GM21737 (cell line): ENCODE data around the gene RAD51.

ENCODE experiments used
- ATAC-seq: cut with Tn5 transposase; IDR thresholded peaks from one replicate; pipeline ENCODE4 v1.9.1; 2021; ENCODE audit warnings: mild to moderate bottlenecking, moderate library complexity; ENCODE audit not compliant: unreplicated experiment

Gene RAD51

DNA sequence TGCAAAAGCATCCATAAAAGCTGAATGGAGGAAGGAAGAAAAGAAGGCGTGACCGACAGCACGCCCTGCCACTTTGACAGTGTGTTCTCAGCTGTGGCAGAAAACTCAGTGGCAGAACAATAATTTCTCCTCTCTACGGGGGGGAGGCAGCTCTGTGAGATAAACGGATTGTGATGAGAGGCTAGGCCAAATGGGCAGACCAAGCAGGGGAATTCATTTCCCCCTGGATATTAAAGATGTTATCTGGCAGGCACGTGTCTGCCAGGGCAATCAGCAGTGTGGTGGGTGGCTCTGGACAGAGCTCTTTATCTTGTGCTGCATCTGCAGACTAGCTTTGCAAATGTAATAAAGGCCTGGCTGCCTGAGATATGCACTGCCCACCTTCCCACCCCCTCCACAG is 62.0 kb downstream of the RAD51 start:
- no peak for ATAC-seq

DNA sequence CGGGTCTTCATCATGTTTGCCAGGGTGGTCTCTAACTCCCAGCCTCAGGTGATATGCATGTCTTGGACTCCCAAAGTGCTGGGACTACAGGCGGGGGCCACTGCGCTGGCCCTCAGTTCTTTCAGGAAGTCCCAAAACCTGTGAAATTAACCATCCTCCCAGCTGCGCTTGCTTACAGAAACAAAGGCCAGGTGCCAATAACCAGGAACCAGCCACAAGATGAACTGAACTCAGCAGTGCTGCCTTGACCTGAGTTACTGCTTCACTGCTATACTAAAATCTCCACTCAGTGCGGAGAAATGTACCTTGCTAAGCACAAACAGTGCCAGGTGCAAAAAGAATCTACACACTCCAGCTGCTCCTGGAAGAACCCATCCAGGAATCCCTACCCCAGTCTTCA is 65.0 kb downstream of the RAD51 start:
- ATAC-seq, result no peak

DNA sequence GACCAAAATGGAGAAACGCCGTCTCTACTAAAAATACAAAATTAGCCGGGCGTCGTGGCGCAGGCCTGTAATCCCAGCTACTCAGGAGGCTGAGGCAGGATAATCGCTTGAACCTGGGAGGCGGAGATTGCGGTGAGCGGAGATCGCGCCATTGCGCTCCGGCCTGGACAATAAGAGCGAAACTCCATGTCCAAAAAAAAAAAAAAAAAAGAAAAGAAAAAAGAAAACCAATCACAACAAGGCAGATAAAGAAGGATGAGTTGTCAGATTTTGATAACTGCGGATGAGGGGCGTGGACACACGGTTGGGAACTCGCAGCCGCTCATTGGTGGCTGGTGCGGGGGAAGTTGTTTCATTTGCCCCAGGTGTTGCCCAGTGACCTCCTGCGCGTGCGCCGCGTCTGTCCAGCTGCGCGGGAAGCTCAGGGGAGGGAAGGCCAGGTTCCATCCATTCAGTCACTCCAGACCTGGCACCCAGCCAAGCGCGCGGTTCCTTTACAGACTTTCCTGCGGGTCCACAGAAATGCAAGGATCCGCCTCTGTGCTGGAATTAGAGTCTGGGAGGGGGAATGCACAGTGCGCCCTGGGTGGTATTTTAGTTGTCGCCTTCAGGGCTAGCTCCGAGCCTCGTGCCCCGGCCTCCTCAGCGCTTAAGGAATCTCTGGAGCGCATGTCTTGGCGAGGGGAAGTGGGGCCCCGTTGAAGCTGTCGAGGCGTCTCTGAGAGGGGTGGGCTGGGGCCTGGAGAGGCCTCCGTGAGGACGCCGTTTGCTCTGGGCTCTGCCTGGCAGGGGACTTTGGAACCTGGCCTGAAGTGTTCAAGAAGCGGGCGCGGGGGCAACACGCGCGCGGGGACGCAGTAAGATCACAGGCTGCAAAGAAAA is 68.2 kb downstream of the RAD51 start:
- ATAC-seq, result no peak

DNA sequence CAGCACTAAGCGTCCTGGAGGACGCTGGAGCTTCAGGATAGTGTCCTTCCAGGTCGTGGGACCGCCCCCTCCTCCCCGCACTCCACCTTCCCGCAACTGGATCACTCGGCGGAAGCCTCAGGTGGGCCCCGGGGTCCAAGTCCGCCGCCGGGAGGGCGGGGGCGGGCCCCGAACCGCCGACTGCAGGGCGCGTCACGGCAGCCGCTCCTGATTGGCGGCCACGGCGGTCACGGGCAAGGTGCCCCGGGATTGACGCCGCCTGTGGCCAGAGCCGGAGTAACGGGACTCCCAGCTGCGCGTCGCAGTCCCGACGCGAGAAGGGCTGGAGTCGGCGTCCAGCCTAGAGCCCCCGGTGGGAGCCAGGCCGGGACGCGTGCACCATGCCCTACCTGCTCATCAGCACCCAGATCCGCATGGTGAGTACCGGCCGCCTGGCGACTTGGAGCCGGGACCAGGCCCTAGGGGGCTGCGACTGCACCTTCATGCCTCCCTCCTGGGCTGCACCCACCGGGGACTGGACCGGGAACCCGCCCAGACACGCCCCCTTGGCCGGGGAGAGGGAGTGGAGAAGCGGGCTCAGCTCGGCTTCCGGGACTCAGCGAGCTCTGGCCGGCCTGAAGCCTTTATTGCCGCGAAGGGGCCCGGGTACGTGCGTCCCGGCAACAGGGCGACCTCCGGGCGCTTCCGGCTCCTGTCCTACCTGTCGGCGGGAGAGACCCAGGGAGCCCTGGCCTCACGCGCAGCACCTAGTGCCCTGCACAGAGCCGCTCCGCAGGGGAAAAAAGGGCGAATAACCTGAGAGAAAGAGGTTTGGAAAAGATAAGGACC is 69.0 kb downstream of the RAD51 start, which contains the start of gene GCHFR:
Gene GCHFR, plus strand, starts transcription at position 268 of the 828 bp plus-strand sequence. Its CDS starts 113 bp downstream, at position 381.
- ATAC-seq, result peak; percentile 36

DNA sequence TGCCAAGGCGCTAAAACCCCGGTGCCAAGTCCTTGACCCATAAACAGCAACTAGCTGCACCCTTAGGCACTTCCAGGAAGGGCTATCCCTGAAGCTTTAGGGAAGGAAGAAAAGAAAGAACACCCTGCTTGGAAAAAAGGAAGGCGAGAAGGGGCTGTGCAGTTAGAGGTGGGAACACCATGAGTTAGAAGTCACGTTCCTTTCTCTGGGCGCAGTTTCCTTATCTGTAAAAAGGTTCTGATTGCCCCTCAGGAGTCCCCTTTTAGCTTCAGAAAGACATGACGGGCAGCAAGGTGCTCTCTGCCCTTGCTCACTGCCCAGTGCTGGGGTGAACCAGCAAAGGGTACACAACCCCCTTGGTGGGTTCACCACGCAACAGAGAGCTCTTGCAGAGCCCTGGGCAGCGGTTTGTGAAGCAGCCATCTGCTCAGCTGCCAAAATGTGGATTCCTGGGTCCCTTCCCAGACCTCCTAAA is 69.7 kb downstream of the RAD51 start:
- no peak for ATAC-seq

- no peak for ATAC-seq
These were observed 71.3 kb downstream of the RAD51 start for GRCh38 chr15:40766194-40766815.

DNA sequence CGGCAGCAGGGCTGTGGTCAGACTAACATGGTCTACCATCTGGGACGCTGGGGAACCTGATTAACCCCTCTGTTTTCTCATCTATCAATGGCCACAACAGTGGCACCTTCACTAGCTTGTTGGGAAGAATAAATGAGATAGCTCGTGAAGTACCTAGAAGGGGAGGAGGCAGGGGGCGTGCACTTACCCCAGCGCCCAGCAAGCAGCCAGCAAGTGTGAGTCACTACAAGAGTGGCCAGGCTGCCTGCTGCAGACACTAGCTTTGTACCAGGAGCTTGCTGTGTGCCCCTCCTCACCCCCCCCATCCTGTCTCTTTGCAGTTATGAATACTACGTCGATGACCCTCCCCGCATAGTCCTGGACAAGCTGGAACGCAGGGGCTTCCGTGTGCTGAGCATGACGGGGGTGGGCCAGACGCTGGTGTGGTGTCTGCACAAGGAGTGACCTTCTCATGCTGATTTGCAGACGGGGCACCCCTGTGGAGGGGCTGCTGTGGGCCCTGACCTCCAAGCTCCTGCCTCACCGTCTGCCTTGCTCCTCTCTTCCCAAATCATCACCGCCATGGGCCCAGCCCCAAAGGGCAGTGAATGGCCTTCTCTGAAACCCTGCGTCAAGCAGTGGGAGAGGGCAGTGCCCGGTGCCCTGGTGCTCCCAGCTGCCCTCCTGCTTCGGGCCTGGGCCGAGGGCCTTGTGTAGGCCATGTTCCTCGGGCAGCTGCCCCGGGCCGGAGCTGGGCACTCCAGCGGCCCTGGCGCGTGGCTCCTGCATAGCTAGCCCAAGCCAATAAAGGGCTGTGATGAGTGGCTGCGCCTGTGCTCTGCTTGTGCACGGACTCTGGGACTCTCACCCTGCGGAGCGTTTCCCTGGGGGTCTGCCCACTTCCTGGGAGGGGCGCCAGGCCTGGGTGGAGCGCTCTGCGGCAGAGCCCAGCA is 72.2 kb downstream of the RAD51 start:
- ATAC-seq, result no peak

DNA sequence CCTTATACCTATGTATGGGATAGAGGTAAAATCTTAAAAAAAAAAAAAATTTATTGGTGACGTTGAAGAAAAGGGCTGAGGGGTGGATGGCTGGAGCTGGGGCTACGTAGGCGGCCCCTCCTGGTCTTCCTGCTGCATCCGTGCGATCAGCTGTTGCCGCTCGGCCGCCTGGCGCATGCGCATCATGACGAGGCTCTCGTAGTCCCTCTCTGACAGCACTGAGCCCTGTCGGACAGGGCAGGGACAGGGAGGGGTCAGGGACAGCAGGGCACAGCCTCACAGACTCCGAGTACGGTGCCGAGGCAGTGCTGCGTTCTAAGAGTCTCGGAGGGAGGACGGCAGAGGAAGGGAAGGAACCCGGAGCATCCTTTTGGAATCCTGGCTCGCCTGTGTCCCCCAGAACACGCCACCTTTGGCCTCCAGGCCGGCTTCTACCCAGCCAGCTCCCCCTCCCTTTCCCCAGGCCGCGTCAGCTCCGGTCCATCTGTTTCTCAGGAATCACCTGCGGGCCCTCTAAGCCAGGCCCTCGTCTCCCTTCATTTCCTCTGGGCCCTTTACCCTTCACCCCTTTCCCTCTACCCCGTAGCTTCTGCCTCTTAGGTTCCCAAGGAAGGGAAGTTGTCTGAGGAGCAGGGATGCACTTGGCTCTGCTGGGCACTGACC is 73.0 kb downstream of the RAD51 start:
- ATAC-seq, result no peak

- ATAC-seq, result no peak
These were observed 73.7 kb downstream of the RAD51 start for GRCh38 chr15:40768521-40769273.

GRCh38 chr15:40769274-40770146 is 74.5 kb downstream of the RAD51 start, which contains the start of gene C15orf62:
Gene C15orf62 (plus strand): TSS chr15:40769980. CDS start chr15:40770496, 516 bp downstream.
- peak; percentile 43 for ATAC-seq

- ATAC-seq, result no peak
These were observed 75.3 kb downstream of the RAD51 start for GRCh38 chr15:40770147-40770721.

DNA sequence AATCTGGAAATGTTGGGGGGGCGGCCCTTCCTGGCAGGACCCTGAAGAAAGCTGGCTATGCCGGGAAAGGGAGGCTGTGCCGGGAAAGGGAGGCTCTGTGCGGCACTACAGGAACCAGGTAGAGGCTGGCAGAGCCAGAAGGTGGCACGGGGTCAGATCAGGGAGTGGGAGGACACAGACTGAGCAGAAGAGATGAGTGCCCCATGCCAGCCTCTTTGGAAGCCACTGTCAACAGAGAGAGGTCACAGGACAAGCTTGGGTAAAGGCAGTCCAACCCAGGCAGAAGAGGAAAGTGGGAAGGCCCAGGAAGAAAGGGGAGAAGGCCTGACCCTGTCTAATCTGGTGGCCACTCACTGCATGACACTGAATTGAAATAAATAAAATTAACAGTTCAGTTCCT is 76.3 kb downstream of the RAD51 start:
- no peak for ATAC-seq

GRCh38 chr15:40772014-40772413 is 77.0 kb downstream of the RAD51 start:
- no peak for ATAC-seq

GRCh38 chr15:40773496-40773895 is 78.5 kb downstream of the RAD51 start:
- ATAC-seq, result no peak

DNA sequence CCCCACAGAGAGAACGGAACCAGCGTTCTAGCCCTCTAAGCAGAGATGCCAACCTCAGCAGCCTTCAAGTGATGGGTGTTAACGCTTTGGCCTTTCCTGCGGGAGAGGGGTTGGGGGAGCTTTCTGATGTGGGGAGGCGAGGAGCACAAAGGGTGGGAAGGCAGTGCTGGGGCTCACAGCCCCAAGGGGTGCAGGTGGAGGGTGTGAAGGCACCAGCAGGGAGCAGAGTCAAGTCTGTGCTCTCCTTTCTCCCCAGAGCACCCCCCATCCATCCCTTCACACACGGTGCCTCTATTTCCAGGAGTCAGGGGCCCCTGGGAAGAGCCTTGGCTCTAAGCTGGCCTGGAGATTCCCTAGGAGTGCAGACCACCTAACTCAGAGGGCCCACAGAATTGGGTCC is 78.9 kb downstream of the RAD51 start:
- ATAC-seq, result no peak

DNA sequence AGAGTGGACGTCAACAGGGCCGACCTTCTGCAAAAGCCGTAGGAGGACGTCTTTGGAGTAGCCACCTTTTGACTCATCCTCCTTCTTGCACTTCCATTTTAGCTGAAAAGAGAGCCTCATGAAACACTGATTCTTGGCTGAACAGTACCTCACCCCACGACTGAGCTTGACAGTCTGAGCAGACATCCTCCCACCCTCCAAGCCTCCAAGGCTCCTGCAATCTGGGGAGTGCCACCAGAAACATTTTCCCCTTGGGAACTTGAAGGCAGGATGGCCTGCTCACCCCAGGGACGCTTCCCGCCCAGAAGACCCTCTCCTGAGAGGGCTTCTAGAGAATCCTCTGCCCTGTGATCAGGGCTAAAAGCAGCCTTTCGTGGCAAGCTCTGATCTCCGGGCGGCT is 80.0 kb downstream of the RAD51 start:
- ATAC-seq, result no peak

DNA sequence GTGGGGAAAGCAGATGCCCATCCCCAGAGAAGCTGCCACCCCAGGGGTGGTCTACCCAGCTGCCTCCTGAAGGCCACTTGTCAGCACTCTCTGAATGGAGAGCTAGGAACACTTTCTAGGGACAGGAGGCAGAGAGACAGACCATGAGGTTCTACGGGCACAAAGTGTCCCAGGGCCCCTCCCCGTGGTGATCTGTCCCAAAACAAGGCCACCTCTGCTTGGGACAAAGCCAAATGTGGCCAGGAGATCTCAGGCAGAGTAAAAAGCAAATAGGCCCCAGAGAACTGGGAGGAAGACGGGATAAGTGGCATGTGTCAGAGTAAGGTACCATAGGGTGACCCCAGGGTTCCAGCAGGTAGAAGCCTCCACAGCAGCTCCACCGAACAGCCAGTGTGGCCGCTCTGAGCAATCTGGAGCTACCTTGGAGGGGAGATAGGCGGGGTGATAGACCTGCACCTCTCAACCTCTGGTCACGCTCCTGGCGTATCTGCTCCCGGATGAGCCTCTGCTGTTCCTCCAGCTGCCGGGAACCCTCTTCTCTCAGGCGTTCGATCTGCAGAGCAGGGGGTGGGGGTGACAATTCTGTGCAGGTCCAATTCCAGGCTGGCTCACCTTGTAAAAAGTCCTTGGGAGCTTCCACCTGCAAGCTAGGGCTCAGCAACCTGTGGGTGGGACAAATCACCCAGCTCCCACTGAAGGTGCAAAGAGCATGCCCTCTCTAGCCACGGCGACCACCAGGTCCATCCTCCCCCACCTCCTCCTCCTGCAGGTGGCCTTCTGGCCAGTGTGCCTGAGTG is 81.0 kb downstream of the RAD51 start:
- ATAC-seq, result no peak
